Smooth muscle cell (in vitro differentiated cells): ENCODE results near the gene TRAF3. TPM values are rescaled to one million over a fixed set of nuclear protein-coding genes. Genes with fewer than 3 reads are reported as not detected.

ENCODE experiments used
- DNase-seq: peaks from one replicate; lab custom pipeline; 2025; ENCODE audit not compliant: unreplicated experiment; lab: John Stamatoyannopoulos, UW
- H2AFZ ChIP-seq: fragments of 200-600 bp; sonication (generic); 2 replicates; pipeline ENCODE4 v1.6.0; 2016; ENCODE audit warnings: antibody characterized with exemption, low read depth, mild to moderate bottlenecking
- H3F3A ChIP-seq: fragments of 200-600 bp; sonication (generic); 2 replicates; pipeline ENCODE4 v1.6.0; 2017; ENCODE audit warnings: antibody characterized with exemption, low read depth
- H3K27ac ChIP-seq: fragments of 200-600 bp; sonication (generic); 2 replicates; pipeline ENCODE4 v1.5.1; 2016; ENCODE audit warnings: low read depth, mild to moderate bottlenecking
- H3K27me3 ChIP-seq: fragments of 200-600 bp; sonication (generic); 2 replicates; pipeline ENCODE4 v1.6.1; 2016; ENCODE audit warnings: low read depth, mild to moderate bottlenecking
- H3K36me3 ChIP-seq: fragments of 200-600 bp; sonication (generic); 2 replicates; pipeline ENCODE4 v1.5.1; 2016; ENCODE audit warnings: low read depth
- H3K4me1 ChIP-seq: fragments of 200-600 bp; sonication (generic); 2 replicates; pipeline ENCODE4 v1.5.1; 2016; ENCODE audit warnings: low read depth
- H3K4me2 ChIP-seq: fragments of 200-600 bp; sonication (generic); 2 replicates; pipeline ENCODE4 v1.6.0; 2016; ENCODE audit warnings: mild to moderate bottlenecking
- H3K4me3 ChIP-seq: fragments of 200-600 bp; sonication (generic); 2 replicates; pipeline ENCODE4 v1.5.1; 2016; ENCODE audit warnings: mild to moderate bottlenecking
- H3K79me2 ChIP-seq: fragments of 200-600 bp; sonication (generic); 2 replicates; pipeline ENCODE4 v1.6.0; 2016; ENCODE audit warnings: low read depth, mild to moderate bottlenecking
- H3K9ac ChIP-seq: fragments of 200-600 bp; sonication (generic); 2 replicates; pipeline ENCODE4 v1.6.0; 2016; ENCODE audit warnings: low read depth
- H3K9me3 ChIP-seq: fragments of 200-600 bp; sonication (generic); replicated peaks from 2 replicates; pipeline ENCODE4 v1.5.1; 2016; ENCODE audit warnings: low read depth
- H4K20me1 ChIP-seq: fragments of 200-600 bp; sonication (generic); 2 replicates; pipeline ENCODE4 v1.6.0; 2016; ENCODE audit warnings: low read depth
- WGBS: methylation state at CpG from one replicate; pipeline ENCODE4 v1.1.7; 2016; ENCODE audit warnings: low lambda C conversion rate; 5-methylcytosine and 5-hydroxymethylcytosine counted together
- polyA plus RNA-seq: library from polyadenylated mRNA; unstranded; fragments of >200 nt; fragmentation: Nextera tagmentation; extraction: Ambion mirVana; gene quantifications from 2 replicates; pipeline ENCODE4 v1.2.1, GENCODE V29; 2016
- total RNA-seq: library from RNA; depleted of rRNA; stranded (reverse); fragments of >200 nt; gene quantifications from 2 replicates; pipeline ENCODE4 v1.2.3, GENCODE V29; 2014
- TF ChIP-seq, protein P1 (sequence below): fragments of 200-600 bp; sonication (generic); IDR thresholded peaks from 2 replicates; pipeline ENCODE4 v1.5.1; 2017; ENCODE audit warnings: borderline replicate concordance, mild to moderate bottlenecking, antibody characterized with exemption; ENCODE audit not compliant: insufficient read depth, poor library complexity, severe bottlenecking

TRAF3 gene
- total and polyA plus RNA-seq, 2 experiments from 2014 or later, result 9.4 to 24.6 TPM

- H3K9me3 ChIP-seq, result no peaks in the 10 kb centered on the region
- H3K4me3 ChIP-seq, result no peak overlapping the region
- TF ChIP-seq, protein P1, sequence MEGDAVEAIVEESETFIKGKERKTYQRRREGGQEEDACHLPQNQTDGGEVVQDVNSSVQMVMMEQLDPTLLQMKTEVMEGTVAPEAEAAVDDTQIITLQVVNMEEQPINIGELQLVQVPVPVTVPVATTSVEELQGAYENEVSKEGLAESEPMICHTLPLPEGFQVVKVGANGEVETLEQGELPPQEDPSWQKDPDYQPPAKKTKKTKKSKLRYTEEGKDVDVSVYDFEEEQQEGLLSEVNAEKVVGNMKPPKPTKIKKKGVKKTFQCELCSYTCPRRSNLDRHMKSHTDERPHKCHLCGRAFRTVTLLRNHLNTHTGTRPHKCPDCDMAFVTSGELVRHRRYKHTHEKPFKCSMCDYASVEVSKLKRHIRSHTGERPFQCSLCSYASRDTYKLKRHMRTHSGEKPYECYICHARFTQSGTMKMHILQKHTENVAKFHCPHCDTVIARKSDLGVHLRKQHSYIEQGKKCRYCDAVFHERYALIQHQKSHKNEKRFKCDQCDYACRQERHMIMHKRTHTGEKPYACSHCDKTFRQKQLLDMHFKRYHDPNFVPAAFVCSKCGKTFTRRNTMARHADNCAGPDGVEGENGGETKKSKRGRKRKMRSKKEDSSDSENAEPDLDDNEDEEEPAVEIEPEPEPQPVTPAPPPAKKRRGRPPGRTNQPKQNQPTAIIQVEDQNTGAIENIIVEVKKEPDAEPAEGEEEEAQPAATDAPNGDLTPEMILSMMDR, result no peak
- H4K20me1 ChIP-seq, result peaks cover 5% of the 10 kb centered on the region
- no peak overlapping the region for H2AFZ ChIP-seq
- no peak for DNase-seq
- over 99% methylated on average over 5 of the region's 6 CpGs for whole genome bisulfite sequencing
- no peak overlapping the region for H3K4me2 ChIP-seq
- no peaks in the 10 kb centered on the region for H3K4me1 ChIP-seq
- H3K79me2 ChIP-seq, result no peaks in the 10 kb centered on the region
- H3K27me3 ChIP-seq, result no peaks in the 10 kb centered on the region
- H3K36me3 ChIP-seq, result peaks cover 13% of the 10 kb centered on the region
- no peak overlapping the region for H3K27ac ChIP-seq
- H3K9ac ChIP-seq, result no peak overlapping the region
- H3F3A ChIP-seq, result no peaks in the 10 kb centered on the region
Measured at GRCh38 chr14:102878174-102878969, 101.1 kb downstream of the TRAF3 start.

DNA sequence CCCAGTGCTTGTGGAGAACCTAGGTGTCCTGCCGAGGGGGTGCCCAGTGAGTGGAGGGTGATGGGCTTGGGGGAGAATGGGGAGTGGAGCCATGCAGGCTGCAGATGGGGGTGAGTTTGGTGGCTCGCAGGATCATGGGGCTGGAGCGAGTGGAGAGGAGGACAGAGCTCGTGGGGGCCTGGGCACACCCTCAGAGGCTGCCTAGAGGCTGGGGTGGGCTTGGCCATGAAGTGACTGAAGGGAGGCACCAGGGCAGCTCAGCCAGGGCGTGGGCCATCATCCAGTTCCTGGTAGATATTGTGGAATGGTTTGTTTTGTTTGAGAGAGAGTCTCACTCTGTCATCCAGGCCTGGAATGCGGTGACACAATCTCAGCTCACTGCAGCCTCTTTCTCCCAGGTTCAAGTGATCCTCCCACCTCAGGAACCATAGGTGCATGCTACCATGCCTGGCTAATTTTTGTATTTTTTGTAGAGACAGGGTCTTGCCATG, 101.8 kb downstream of the TRAF3 start:
- Histone ChIP-seq H3K9ac (no peak overlapping the region), H3K9me3 (no peaks in the 10 kb centered on the region), H3F3A (no peaks in the 10 kb centered on the region), H3K27ac (no peak overlapping the region), H4K20me1 (peaks cover 5% of the 10 kb centered on the region), H3K4me1 (no peaks in the 10 kb centered on the region), H2AFZ (no peak overlapping the region), H3K27me3 (no peaks in the 10 kb centered on the region), H3K79me2 (no peaks in the 10 kb centered on the region), H3K4me2 (no peak overlapping the region), H3K36me3 (peaks cover 13% of the 10 kb centered on the region), H3K4me3 (no peak overlapping the region)
- TF ChIP-seq, protein P1, result no peak
- DNase-seq, result no peak
- WGBS, result 99% methylated on average over 6 of the region's 6 CpGs

DNA sequence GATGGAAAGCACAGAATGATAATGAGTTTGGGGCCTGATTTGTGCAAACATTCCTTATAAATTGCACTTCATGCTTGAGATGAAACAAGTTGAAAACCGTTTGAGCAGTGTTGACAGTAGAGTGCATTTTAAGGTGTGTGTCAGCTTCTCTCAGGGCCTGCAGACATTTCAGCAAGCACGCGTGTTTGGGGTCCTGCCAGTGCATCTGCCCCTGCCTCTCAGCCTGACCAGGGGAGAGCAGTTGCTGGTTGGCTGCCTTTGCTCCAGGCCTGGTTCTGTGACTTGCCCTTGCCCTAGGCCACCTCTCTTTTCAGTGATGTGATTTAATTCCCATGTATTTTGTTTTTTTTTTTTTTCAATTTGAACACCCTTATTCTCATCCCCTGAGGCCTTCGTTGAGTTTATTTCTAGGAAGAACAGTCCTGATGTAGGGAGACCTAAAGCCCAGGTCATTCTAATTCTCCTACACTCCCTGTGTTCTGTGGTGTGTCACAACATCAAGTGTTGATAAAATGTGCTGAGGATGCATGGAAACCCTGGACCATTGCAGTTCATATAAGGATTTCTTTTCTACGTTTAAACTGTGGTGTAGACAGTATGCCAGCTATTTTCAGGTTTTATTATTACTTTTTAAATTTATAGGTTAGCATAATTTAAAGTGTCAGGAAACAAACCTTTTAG, 105.1 kb downstream of the TRAF3 start:
- no peak overlapping the region for H3K9ac ChIP-seq
- no peaks in the 10 kb centered on the region for H3K36me3 ChIP-seq
- no peaks in the 10 kb centered on the region for H4K20me1 ChIP-seq
- H3K4me1 ChIP-seq, result no peaks in the 10 kb centered on the region
- no peaks in the 10 kb centered on the region for H3K27me3 ChIP-seq
- no peak for DNase-seq
- TF ChIP-seq, protein P1, result no peak
- H3K79me2 ChIP-seq, result no peaks in the 10 kb centered on the region
- H3K27ac ChIP-seq, result no peak overlapping the region
- H2AFZ ChIP-seq, result no peak overlapping the region
- no peaks in the 10 kb centered on the region for H3K9me3 ChIP-seq
- WGBS, result 89% methylated on average over 5 of the region's 5 CpGs
- no peak overlapping the region for H3K4me2 ChIP-seq
- no peak overlapping the region for H3K4me3 ChIP-seq
- no peaks in the 10 kb centered on the region for H3F3A ChIP-seq
